HG02840 (cell line): Measurements from ENCODE around the gene ZNF574.
"Not testable (repeated sequence)": the region's sequence is repeated elsewhere in the genome, so short reads cannot be mapped to it uniquely, and the experiment has no call there.

Experiments
- ATAC-seq: cut with Tn5 transposase; IDR thresholded peaks from one replicate; pipeline ENCODE4 v1.9.1; 2021; ENCODE audit warnings: mild to moderate bottlenecking, moderate library complexity, moderate number of reproducible peaks; ENCODE audit not compliant: unreplicated experiment, low FRiP score

ZNF574 gene

GRCh38 chr19:42098781-42099180 lies 22.8 kb downstream of the ZNF574 start:
- ATAC-seq, result no peak

GRCh38 chr19:42099336-42099925 lies 23.5 kb downstream of the ZNF574 start:
- ATAC-seq, result no peak

- not testable (repeated sequence) for ATAC-seq
Observed at GRCh38 chr19:42100241-42100640, 24.3 kb downstream of the ZNF574 start.

GRCh38 chr19:42102877-42103276 lies 26.9 kb downstream of the ZNF574 start:
- ATAC-seq, result no peak

GRCh38 chr19:42105368-42105767 lies 29.4 kb downstream of the ZNF574 start:
- no peak for ATAC-seq

- ATAC-seq, result no peak
Observed at GRCh38 chr19:42108527-42109389, 32.8 kb downstream of the ZNF574 start.

GRCh38 chr19:42109896-42110295 lies 33.9 kb downstream of the ZNF574 start:
- no peak for ATAC-seq

- ATAC-seq, result no peak
Observed at GRCh38 chr19:42110658-42111057, 34.7 kb downstream of the ZNF574 start.

GRCh38 chr19:42111384-42111783 lies 35.4 kb downstream of the ZNF574 start:
- ATAC-seq, result no peak

GRCh38 chr19:42111811-42112210 lies 35.8 kb downstream of the ZNF574 start:
- ATAC-seq, result no peak

GRCh38 chr19:42113641-42114348 lies 37.8 kb downstream of the ZNF574 start:
- peak; percentile 40 for ATAC-seq

GRCh38 chr19:42114412-42114811 lies 38.4 kb downstream of the ZNF574 start:
- peak; percentile 51 for ATAC-seq

GRCh38 chr19:42115219-42115618 lies 39.3 kb downstream of the ZNF574 start:
- ATAC-seq, result no peak

- ATAC-seq, result no peak
Observed at GRCh38 chr19:42115705-42116104, 39.7 kb downstream of the ZNF574 start.

- ATAC-seq, result no peak
Observed at GRCh38 chr19:42116308-42117075, 40.5 kb downstream of the ZNF574 start.

GRCh38 chr19:42117076-42117475 lies 41.1 kb downstream of the ZNF574 start:
- ATAC-seq, result no peak

GRCh38 chr19:42120276-42120980 lies 44.5 kb downstream of the ZNF574 start:
- ATAC-seq, result no peak

GRCh38 chr19:42121036-42121621 lies 45.2 kb downstream of the ZNF574 start:
- ATAC-seq, result no peak

- ATAC-seq, result no peak
Observed at GRCh38 chr19:42121656-42122069, 45.7 kb downstream of the ZNF574 start.
